CD4-positive, CD25-positive, alpha-beta regulatory T cell (primary cell): ENCODE data around the gene PWWP2B. TPM values are rescaled to one million over a fixed set of nuclear protein-coding genes. Genes with fewer than 3 reads are reported as not detected.

Experiments used
- ATAC-seq, 2 donors: fragments of 150-1000 bp; cut with Tn5 transposase; one replicate each; pipeline ENCODE4 v1.10.0; 2021; ENCODE audit warnings: low read depth in 2 of 2, moderate number of reproducible peaks in 2 of 2, moderate library complexity in 1 of 2
- DNase-seq, 3 donors: peaks; one replicate each; pipeline versions ENCODE4 v3.0.0 to v3.0.0-alpha.2; 2012 to 2022; ENCODE audit warnings: mixed read lengths in 1 of 3
- H3K27ac ChIP-seq: one replicate; pipeline ENCODE4 v1.7.0; 2013; ENCODE audit warnings: mild to moderate bottlenecking, low read length; ENCODE audit not compliant: insufficient read depth, poor library complexity, severe bottlenecking
- H3K27me3 ChIP-seq: one replicate; pipeline ENCODE4 v1.7.0; 2013; ENCODE audit warnings: low read length; ENCODE audit not compliant: control insufficient read depth, insufficient read depth
- H3K36me3 ChIP-seq: one replicate; pipeline ENCODE4 v1.7.0; 2013; ENCODE audit warnings: mild to moderate bottlenecking, low read length, moderate library complexity; ENCODE audit not compliant: control insufficient read depth, insufficient read depth
- H3K4me1 ChIP-seq: 2 replicates; pipeline ENCODE4 v1.7.0; 2013; ENCODE audit warnings: mild to moderate bottlenecking, low read length; ENCODE audit not compliant: insufficient read depth, control insufficient read depth, poor library complexity, severe bottlenecking
- H3K4me3 ChIP-seq: one replicate; pipeline ENCODE4 v1.7.0; 2013; ENCODE audit warnings: low read depth, mild to moderate bottlenecking, low read length, moderate library complexity
- H3K9me3 ChIP-seq, 2 experiments: 1 replicate in 1 of 2; 2 replicates in 1 of 2; pipeline ENCODE4 v1.7.0; 2013; ENCODE audit warnings: low read length in 2 of 2, mild to moderate bottlenecking in 1 of 2, moderate library complexity in 1 of 2; ENCODE audit not compliant: control insufficient read depth in 2 of 2
- H3K27ac Mint-ChIP-seq, 3 donors: one replicate each; pipeline ENCODE4 v1.8.0; 2020 to 2022; ENCODE audit warnings: mild to moderate bottlenecking in 3 of 3, mixed read lengths in 3 of 3, moderate library complexity in 2 of 3
- H3K27me3 Mint-ChIP-seq: one replicate; pipeline ENCODE4 v1.8.0; 2022; ENCODE audit warnings: mild to moderate bottlenecking, mixed read lengths
- H3K36me3 Mint-ChIP-seq: one replicate; pipeline ENCODE4 v1.8.0; 2020; ENCODE audit warnings: mixed read lengths
- H3K4me1 Mint-ChIP-seq, 4 donors: one replicate each; pipeline ENCODE4 v1.8.0; 2020 to 2022; ENCODE audit warnings: mixed read lengths in 4 of 4, mild to moderate bottlenecking in 1 of 4
- H3K4me3 Mint-ChIP-seq, 4 donors: one replicate each; pipeline ENCODE4 v1.8.0; 2020 to 2022; ENCODE audit warnings: mild to moderate bottlenecking in 4 of 4, mixed read lengths in 4 of 4, moderate library complexity in 3 of 4
- H3K9me3 Mint-ChIP-seq, 7 donors: one replicate each; pipeline ENCODE4 v1.8.0; 2020 to 2022; ENCODE audit warnings: mixed read lengths in 7 of 7, mild to moderate bottlenecking in 3 of 7, moderate library complexity in 2 of 7
- polyA plus RNA-seq, 4 donors: library from polyadenylated mRNA; unstranded; fragments of 300-500 nt; fragmentation: Illumina TruSeq; gene quantifications; one replicate each; pipeline ENCODE4 v1.2.3, GENCODE V29; 2021
- total RNA-seq: library from RNA; stranded (reverse); gene quantifications from one replicate; pipeline ENCODE4 v1.2.3, GENCODE V29; 2022

PWWP2B gene
- total and polyA plus RNA-seq, 5 donors from 2014 or later: 0.56 to 10.9 (median 0.90) TPM

DNA sequence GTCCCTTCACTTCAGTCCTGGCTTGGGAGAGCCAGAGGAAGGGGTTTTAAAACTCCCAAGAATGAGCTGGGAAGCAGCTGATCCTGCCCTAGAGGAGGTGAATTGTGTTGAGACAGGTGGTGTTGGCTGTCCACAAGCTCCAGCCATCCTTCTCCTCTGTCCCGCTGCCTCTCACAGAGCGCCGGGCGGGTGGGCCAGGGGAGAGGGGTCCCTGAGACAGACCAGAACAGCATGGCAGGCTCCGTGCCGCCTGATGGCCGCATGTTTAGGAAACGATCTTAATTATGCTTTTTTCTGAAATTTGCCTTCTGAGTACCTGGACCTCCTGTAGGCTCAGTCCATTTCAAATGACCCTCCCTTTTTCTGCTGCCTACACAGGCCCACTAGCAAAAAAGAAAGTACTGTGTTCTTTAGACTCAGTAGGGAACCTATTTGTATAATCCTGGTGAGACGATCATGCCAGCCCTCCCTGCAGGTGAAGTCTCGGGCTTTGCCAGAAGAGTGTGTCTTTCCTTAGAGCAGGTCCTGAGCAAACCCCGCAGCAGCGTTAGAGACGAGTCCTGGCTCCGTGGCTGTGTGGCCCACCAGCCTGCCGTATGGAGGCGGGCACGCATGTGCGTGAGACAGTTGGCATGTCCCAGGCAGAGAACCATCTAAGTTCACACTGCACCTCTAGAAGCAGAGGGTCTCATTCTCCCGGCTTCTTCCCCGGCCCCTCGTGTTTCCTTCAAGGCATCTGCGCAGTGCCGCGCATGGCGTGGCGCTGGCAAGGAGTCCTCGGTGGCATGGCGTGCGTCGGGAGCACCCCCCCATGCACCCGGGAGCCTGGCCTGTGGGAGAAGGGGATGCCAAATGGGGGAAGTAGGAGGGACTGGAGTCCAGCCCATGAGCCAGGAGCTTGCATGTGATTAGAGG lies 26.3 kb upstream of the PWWP2B start:
- DNase-seq: no peak

GRCh38 chr10:132371641-132372081 lies 25.3 kb upstream of the PWWP2B start:
- H3K27ac ChIP-seq: no peak overlapping the region
- H3K4me3 ChIP-seq: no peak overlapping the region
- Mint-ChIP-seq H3K36me3 (peaks cover 4% of the 10 kb centered on the region), H3K27ac (no peak overlapping the region), H3K9me3 (no peaks in the 10 kb centered on the region), H3K27me3 (peaks cover 6% of the 10 kb centered on the region), H3K4me1 (peaks cover 0 to 4% (median 1%) of the 10 kb centered on the region in 4 donors), H3K4me3 (no peak overlapping the region)
- no peaks in the 10 kb centered on the region for H3K27me3 ChIP-seq
- ATAC-seq (no peak), DNase-seq (peak in 1 of 3 donors; percentile 33)
- H3K9me3 ChIP-seq: no peaks in the 10 kb centered on the region
- H3K36me3 ChIP-seq: no peaks in the 10 kb centered on the region
- no peaks in the 10 kb centered on the region for H3K4me1 ChIP-seq

More for the DNA sequence above, 26.3 kb upstream of the PWWP2B start:
- no peak overlapping the region for H3K4me3 Mint-ChIP-seq
- no peaks in the 10 kb centered on the region for H3K9me3 ChIP-seq
- no peak for ATAC-seq
- peaks cover 6% of the 10 kb centered on the region for H3K27me3 Mint-ChIP-seq
- H3K4me1 ChIP-seq: no peaks in the 10 kb centered on the region
- no peaks in the 10 kb centered on the region for H3K36me3 ChIP-seq
- peaks cover 0 to 4% (median 1%) of the 10 kb centered on the region in 4 donors for H3K4me1 Mint-ChIP-seq
- no peaks in the 10 kb centered on the region for H3K27me3 ChIP-seq
- no peak overlapping the region for H3K4me3 ChIP-seq
- H3K27ac ChIP-seq: no peak overlapping the region
- H3K27ac Mint-ChIP-seq: peak overlapping the region in 1 of 3 donors; percentile 25
- no peaks in the 10 kb centered on the region for H3K9me3 Mint-ChIP-seq
- peaks cover 4% of the 10 kb centered on the region for H3K36me3 Mint-ChIP-seq

DNA sequence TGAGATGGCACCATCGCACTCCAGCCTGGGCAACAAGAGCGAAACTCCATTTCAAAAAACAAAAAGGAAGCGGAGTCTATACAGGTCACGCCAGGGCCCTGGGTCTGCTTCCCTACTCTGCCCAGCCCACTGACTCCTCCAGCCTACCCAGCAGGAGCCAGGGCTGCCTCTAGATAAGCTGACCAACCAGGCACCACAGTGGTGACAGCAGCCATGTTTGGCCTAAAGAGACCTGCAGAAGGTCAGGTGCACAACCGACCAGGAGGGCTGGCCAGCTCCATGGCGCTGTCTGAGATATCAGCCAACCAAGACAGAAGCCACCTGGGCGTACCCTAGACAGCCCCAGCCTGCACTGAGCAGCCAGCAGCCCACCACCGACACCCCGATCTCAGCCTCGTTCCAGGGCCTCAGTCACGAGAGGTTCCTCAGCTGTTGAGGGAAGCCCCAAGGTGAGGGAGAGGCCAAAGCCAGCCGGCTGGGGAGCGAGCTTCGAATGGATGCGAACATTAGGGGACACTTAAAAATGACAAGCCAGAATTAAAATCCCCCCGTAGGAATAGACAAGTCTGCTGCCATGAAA lies 24.4 kb upstream of the PWWP2B start:
- Mint-ChIP-seq H3K27ac (no peak overlapping the region), H3K4me1 (peaks cover 0 to 4% (median 1%) of the 10 kb centered on the region in 4 donors), H3K4me3 (no peak overlapping the region), H3K27me3 (peaks cover 6% of the 10 kb centered on the region), H3K9me3 (no peaks in the 10 kb centered on the region), H3K36me3 (no peaks in the 10 kb centered on the region)
- DNase-seq (no peak), ATAC-seq (no peak)
- H3K27ac ChIP-seq: no peak overlapping the region
- H3K4me3 ChIP-seq: no peak overlapping the region
- H3K4me1 ChIP-seq: no peaks in the 10 kb centered on the region
- no peaks in the 10 kb centered on the region for H3K36me3 ChIP-seq
- H3K9me3 ChIP-seq: no peaks in the 10 kb centered on the region
- no peaks in the 10 kb centered on the region for H3K27me3 ChIP-seq

GRCh38 chr10:132373241-132373955 lies 23.6 kb upstream of the PWWP2B start:
- Mint-ChIP-seq H3K36me3 (no peaks in the 10 kb centered on the region), H3K4me1 (peaks cover 0 to 4% (median 3%) of the 10 kb centered on the region in 4 donors), H3K9me3 (no peaks in the 10 kb centered on the region), H3K4me3 (no peak overlapping the region), H3K27ac (no peak overlapping the region), H3K27me3 (peaks cover 6% of the 10 kb centered on the region)
- Histone ChIP-seq H3K36me3 (no peaks in the 10 kb centered on the region), H3K4me1 (no peaks in the 10 kb centered on the region), H3K27ac (no peak overlapping the region), H3K27me3 (no peaks in the 10 kb centered on the region), H3K9me3 (no peaks in the 10 kb centered on the region), H3K4me3 (no peak overlapping the region)
- DNase-seq (no peak), ATAC-seq (no peak)

- H3K9me3 Mint-ChIP-seq: no peaks in the 10 kb centered on the region
- DNase-seq (no peak), ATAC-seq (no peak)
- Histone ChIP-seq H3K4me3 (no peak overlapping the region), H3K27ac (no peak overlapping the region), H3K36me3 (no peaks in the 10 kb centered on the region), H3K27me3 (no peaks in the 10 kb centered on the region), H3K9me3 (no peaks in the 10 kb centered on the region), H3K4me1 (no peaks in the 10 kb centered on the region)
- H3K36me3 Mint-ChIP-seq: peaks cover under 1% of the 10 kb centered on the region
- peaks cover 6% of the 10 kb centered on the region for H3K27me3 Mint-ChIP-seq
- peaks cover 0 to 4% (median 3%) of the 10 kb centered on the region in 4 donors for H3K4me1 Mint-ChIP-seq
- H3K27ac Mint-ChIP-seq: no peak overlapping the region
- H3K4me3 Mint-ChIP-seq: no peak overlapping the region
Measured at GRCh38 chr10:132374176-132374575, 22.8 kb upstream of the PWWP2B start.

DNA sequence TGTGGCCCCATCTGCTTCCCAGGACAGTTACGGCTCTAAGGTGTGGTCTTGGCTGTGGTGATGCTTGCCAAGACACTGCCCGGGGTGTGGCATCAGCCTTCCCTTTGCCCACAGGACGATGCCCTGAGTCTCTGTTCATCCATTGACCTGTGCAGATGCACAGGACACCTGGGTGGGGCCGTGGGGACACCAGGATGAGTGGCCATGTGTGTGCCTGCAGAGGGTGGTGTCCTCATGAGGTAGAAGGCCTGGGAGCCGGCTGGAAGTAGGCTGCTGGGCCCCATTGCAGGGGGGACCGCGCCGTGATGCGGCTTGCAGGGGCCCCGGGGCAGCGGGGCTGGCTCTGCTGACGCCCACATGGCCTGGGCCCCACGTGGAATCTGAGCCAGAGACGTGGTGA lies 22.4 kb upstream of the PWWP2B start:
- peaks cover 4% of the 10 kb centered on the region for H3K36me3 Mint-ChIP-seq
- peaks cover 0 to 4% (median 3%) of the 10 kb centered on the region in 4 donors for H3K4me1 Mint-ChIP-seq
- Histone ChIP-seq H3K36me3 (no peaks in the 10 kb centered on the region), H3K27ac (no peak overlapping the region), H3K4me1 (no peaks in the 10 kb centered on the region), H3K9me3 (no peaks in the 10 kb centered on the region), H3K27me3 (no peaks in the 10 kb centered on the region), H3K4me3 (no peak overlapping the region)
- no peak overlapping the region for H3K27ac Mint-ChIP-seq
- no peak overlapping the region for H3K4me3 Mint-ChIP-seq
- DNase-seq (no peak), ATAC-seq (no peak)
- H3K27me3 Mint-ChIP-seq: peaks cover 6% of the 10 kb centered on the region
- H3K9me3 Mint-ChIP-seq: no peaks in the 10 kb centered on the region

DNA sequence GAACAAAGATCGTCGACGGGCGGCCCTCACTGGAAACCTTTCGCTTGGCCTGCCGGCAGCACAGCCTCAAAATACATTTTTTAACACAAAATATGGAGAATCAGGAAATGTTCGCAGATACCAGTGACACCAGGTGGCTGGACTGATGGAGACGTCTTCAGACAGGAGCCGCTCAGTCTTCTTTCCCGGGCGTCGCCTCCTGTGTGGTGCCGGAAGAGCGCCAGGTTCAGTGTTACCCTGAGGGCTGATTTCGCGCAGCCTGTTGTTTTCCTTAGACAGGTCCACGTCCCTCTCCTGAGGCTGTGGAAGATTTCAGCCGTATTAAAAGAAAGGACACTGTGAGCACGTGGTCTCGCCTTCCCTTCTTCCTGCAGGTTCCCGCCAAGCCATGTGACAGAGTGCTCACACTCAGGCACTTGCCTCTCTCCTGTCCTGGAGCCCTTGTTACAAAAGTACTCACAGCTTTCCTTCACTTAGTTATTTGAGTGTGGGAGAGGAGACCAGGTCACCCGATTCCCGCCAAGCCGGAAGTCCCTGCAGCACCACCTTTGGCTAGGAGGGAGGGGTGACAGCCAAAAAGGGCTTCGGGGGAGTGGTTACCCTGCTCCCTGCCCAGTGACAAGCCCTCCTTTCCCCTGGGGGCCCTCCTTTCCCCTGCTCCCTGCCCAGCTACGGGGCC lies 21.7 kb upstream of the PWWP2B start:
- H3K27ac Mint-ChIP-seq: peak overlapping the region in 1 of 3 donors; percentile 49
- H3K4me1 Mint-ChIP-seq: peaks cover 0 to 4% (median 3%) of the 10 kb centered on the region in 4 donors
- H3K9me3 Mint-ChIP-seq: no peaks in the 10 kb centered on the region
- DNase-seq: no peak
- H3K4me3 Mint-ChIP-seq: no peak overlapping the region
- H3K36me3 Mint-ChIP-seq: peaks cover 4% of the 10 kb centered on the region
- peaks cover 6% of the 10 kb centered on the region for H3K27me3 Mint-ChIP-seq
- ATAC-seq: no peak
- H3K9me3 ChIP-seq: no peaks in the 10 kb centered on the region
- H3K36me3 ChIP-seq: no peaks in the 10 kb centered on the region
- H3K27me3 ChIP-seq: no peaks in the 10 kb centered on the region
- H3K27ac ChIP-seq: no peak overlapping the region
- no peak overlapping the region for H3K4me3 ChIP-seq
- no peaks in the 10 kb centered on the region for H3K4me1 ChIP-seq
